GM19395 (cell line): ENCODE data around the gene ANTXRL.
"Not testable (repeated sequence)": the region's sequence is repeated elsewhere in the genome, so short reads cannot be mapped to it uniquely, and the experiment has no call there.

ENCODE experiments used
- ATAC-seq: cut with Tn5 transposase; IDR thresholded peaks from one replicate; pipeline ENCODE4 v1.9.1; 2021; ENCODE audit warnings: mild to moderate bottlenecking, moderate library complexity; ENCODE audit not compliant: unreplicated experiment

Gene ANTXRL

GRCh38 chr10:46306516-46307184 is 19.9 kb downstream of the ANTXRL start:
- ATAC-seq = no peak

DNA sequence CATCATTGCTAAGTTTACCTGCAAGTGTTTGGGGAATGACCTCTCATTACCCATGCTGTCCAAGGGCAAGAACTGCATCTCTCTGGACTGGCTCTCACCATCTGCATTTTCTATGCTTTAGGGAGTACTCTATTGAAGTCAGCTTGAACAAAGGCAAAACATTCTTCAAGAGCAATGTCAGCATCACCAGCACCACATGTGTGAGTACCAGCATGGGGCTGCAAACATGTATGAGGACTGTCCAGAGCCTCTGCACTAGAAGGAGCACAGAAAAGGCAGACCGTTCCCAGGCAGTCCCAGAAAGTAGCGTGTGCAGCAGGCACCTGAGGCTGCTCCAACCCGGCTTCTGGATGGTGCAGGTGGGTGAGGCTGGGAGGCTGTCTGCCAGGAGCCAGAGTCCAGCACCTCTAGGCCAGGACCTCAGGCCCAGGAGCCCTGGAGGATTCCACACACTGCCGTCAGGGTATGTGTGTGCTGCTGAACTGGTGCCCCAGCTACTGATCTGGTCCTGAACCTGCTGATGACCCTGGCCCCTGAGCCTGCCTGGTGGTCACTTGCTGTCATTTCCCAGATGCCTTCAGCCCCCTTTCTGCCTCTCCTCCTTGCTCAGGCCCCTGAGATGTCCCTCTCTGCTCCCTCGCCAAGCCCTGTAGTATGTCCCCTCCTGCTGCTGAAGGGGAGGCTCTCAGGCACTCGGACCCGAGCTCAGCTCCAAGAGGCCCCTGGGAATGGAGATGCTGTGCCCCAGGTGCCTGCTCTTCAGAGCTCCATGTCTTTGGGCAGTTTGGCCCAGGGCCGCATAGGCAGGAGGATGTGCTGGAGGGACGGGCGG is 20.7 kb downstream of the ANTXRL start:
- no peak for ATAC-seq

GRCh38 chr10:46308113-46308415 is 21.3 kb downstream of the ANTXRL start:
- no peak for ATAC-seq

DNA sequence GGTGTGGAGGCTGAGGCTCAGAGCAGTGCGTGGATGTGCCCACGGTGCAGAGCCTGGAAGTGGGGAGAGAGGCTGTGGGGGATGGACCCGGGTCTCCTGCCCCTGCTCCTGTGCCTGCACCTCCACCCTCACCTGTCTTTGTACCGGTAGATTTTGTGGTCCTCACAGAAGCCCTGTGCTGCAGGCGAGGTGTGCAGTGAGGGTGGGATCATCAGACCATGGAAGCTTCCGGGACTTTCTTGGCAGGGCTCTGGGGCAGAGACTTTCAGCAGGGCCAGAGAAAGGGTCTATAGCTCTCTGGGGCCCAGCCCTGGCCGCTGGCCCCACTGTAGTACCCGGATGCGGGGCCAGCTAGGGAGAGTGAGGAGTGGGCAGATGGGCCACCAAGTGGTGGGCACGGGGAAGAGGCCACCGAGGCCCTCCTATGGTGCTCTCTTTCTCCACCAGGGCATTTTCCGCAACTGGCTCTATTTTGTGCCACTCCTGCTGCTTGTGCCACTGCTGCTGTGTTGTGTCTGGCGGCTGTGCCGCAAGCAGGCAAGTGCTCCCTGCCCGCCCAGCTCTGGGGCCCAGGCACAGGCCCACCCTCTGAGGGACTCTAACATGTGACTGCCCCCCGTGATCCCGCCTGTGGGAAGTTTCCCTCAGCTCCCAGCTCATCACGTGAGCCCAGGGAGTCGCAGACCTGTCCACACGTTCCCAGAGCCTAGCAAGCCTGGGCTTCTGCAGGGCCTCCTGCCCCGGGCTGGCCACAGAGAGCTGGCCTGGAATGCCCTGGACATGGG is 22.1 kb downstream of the ANTXRL start:
- ATAC-seq = no peak

DNA sequence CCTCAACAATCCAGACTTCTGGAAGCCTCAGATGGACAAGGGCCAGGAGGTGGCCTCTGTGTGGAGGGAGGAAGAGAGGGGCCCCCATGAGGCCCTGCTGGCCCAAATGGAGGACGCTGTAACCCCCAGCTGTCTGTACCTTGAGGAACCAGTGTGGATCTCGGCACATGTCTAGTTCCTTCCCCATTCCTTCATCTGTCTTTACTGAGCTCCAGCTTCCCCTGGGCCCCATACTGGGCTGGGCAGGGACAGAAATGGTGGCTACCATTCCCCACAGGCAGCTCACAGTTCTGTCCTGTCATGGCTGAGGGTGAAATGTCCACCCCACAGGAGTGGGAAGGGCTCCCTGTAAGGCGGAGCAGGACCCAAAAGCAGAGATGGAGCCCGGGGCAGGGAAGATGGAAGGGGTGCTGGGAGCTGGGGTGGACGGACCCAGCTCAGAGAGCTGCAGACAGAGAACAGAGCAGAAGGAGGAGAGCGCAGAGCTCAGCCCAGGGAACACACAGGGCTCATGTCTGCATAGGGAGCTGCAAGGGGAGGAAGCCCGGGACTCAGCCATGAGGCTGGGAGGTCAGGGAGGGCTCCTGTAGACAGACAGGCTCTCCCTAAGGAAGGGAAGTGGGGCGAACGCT is 22.8 kb downstream of the ANTXRL start:
- no peak for ATAC-seq

DNA sequence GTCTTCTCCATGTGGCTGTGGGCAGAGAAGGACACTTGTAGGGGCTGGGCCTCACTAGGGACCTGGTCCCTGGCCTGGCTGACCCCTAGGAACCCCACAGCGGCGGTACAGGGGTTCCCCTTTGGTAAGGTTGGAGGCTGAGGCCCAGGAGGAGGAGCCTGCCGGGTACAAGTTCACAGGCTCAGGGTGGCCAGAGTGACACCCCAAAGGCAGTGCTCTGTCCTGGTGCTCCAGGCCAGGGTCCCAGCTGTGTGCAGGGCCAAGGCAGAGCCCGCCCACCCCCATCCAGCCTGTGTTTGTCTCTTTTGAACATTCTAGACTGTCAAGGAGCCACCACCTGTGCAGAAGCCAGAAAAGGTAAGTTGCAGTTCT is 23.3 kb downstream of the ANTXRL start:
- no peak for ATAC-seq

- ATAC-seq = no peak
These were observed 24.1 kb downstream of the ANTXRL start for GRCh38 chr10:46310851-46311250.

DNA sequence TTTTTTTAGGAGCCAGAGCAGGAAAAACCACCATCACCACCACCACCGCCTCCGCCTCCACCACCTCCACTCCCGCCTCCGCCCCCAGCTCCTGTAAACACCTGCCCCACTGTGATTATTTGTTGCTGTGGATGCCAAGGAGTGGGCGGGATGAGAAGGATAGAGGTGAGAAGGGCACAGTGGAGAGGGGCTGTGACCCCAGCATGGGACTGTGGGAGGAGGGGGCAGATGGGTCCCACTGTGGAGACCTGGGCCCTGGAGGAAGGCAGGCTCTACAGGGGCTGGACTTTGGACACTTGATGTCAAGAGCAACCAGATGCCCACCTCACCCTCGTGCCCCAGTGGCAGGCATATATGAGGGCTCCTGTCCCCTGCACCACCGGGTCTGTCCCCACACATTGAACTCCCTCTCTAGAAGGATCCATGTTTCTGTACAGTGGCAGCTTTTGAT is 24.7 kb downstream of the ANTXRL start:
- no peak for ATAC-seq

- not testable (repeated sequence) for ATAC-seq
These were observed 25.2 kb downstream of the ANTXRL start for GRCh38 chr10:46311961-46312431.

DNA sequence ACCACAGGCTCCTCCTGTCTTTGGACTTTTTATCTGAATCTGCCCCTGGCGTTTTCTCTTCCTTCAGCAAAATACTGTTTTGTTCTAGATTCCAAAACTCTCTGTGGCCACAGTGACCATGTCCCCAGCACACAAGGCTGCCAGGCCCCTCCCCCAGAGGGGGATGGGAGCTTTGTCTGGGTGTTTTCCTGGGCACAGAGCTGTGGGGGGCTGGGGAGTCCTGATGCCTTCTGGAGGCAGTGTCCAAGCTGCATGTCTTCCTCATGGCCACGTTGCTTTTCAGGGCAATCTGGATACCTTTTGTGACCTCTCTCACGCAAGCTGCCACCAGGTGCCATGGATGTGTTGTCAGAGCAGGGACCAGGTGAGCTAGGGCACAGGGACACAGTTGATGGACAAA is 26.2 kb downstream of the ANTXRL start:
- no peak for ATAC-seq

- ATAC-seq = no peak
These were observed 27.3 kb downstream of the ANTXRL start for GRCh38 chr10:46314071-46314470.

DNA sequence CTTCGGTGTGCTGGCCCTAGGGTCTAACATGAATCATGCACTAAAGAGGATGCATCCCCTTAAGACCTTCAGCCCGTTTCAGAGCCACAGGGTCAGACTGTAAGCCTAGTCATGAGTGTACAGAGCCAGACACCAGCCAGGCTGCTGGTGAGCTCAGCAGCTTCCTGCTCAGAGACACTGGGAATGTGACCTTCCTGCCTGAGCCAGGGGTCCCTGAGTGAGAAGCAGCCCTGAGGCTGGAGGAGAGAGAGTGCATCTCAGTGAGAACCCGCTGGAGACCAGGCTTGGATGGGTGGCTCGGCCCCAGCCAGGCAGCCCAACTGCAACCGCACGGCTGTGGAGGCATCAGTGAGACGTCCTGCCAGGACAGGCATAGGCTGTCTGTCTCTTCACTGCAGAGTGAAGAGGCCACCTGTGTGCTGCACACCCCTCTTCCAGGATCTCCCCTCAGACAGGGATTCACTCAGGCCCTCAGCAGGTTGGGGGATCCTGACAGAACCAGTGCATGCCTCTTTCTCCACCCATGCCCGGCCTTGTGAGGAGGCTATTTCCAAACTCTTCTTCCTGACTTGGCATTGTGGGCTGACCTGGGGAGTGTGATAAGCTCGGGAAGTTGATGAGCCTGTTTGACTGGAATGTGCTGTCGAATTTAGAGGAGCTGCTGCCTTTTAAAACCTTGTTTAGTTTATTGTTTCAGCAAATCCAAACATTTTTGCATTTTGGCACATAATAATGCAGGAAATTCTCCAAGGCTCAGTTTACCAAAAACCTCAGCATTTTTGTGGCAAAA is 28.5 kb downstream of the ANTXRL start:
- ATAC-seq = not testable (repeated sequence)

GRCh38 chr10:46317370-46317769 is 30.6 kb downstream of the ANTXRL start:
- no peak for ATAC-seq

- ATAC-seq = no peak
These were observed 31.1 kb downstream of the ANTXRL start for GRCh38 chr10:46317889-46318288.

- no peak for ATAC-seq
These were observed 32.0 kb downstream of the ANTXRL start for GRCh38 chr10:46318799-46319198.

DNA sequence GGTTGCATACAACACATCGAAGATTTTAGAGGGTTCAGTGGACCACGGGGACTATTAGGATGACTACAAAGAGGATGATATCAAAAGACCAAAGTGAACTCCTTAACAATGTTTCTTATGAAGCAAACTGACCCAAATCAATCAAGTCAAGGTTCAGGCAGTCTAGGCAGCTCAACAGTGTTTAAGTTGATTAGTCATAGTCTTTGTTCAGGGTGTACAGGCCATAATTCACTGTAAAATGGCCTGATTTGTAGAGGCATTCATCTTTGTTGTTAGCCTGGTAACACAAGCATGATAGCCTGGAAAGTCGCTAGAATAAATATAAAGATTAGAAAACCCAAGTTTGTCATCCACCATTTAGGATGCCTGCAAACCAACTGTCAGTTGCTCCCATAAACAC is 32.6 kb downstream of the ANTXRL start:
- ATAC-seq = no peak

DNA sequence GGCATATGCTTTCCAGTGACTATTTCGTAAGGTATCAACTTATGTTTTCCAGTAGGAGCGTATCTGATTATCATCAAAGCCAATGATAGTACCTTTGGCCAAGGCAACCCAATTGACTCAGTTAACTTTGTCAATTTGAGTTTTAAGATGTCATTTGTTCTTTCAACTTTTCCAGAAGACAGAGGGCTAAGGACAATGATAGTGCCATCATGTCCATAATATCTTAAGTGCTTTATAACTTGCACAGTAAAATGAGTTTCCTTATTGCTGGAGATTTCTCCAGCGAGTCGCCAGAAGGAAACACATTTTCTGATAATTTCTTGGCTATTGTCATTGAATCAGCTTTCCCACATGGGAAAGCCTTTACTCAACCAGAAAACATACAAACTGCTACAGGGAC is 35.0 kb downstream of the ANTXRL start:
- ATAC-seq = no peak

DNA sequence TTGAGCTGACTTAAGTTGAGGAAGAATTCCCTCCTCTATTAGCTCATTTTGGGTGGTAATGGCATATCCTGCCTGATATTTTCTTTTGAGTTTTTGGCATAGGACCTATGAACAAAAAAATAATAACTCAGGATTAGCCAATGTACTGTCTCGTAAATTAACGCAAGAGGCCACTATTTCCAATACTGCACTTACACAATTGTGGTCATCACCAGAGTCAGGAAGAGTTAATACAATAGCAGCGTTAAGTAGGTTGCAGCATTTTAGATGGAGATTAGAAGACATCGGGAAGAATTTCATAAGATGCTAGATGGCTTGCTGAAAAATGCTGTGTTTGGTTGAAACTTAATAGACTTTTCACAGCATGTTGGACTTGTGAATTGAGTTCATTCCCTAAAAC is 36.4 kb downstream of the ANTXRL start:
- ATAC-seq = no peak

GRCh38 chr10:46325021-46325420 is 38.2 kb downstream of the ANTXRL start:
- no peak for ATAC-seq

GRCh38 chr10:46326066-46326465 is 39.3 kb downstream of the ANTXRL start:
- ATAC-seq = no peak
